Keratinocyte (primary cell): ENCODE measurements around the gene HCRTR2. TPM values are rescaled to one million over a fixed set of nuclear protein-coding genes. Genes with fewer than 3 reads are reported as not detected.

ENCODE experiments used
- DNase-seq: peaks from one replicate; pipeline ENCODE4 v3.0.0-alpha.2; 2011; ENCODE audit warnings: low read depth, missing footprints, low spot score
- FAIRE-seq: peaks from 2 replicates; lab custom pipeline; 2011; peaks lifted over from hg19 to GRCh38; lab: Jason Lieb, UNC
- H2AFZ ChIP-seq: 2 replicates; pipeline ENCODE4 v1.6.0; 2012; ENCODE audit warnings: low read length, control low read depth, inconsistent platforms; ENCODE audit not compliant: control insufficient read depth
- H3K27ac ChIP-seq: 2 replicates; pipeline ENCODE4 v1.5.1; 2011; ENCODE audit warnings: low read length; ENCODE audit not compliant: control insufficient read depth, insufficient read depth
- H3K27me3 ChIP-seq: 3 replicates; pipeline ENCODE4 v1.6.0; 2011; ENCODE audit warnings: low read length; ENCODE audit not compliant: control insufficient read depth, insufficient read depth; ENCODE audit errors: extremely low read depth
- H3K36me3 ChIP-seq, 2 experiments: 2 replicates in 1 of 2; 3 replicates in 1 of 2; pipeline ENCODE4 v1.5.1; 2011; ENCODE audit warnings: low read length in 2 of 2, mild to moderate bottlenecking in 1 of 2; ENCODE audit not compliant: control insufficient read depth in 2 of 2, insufficient read depth in 2 of 2; ENCODE audit errors: extremely low read depth in 1 of 2
- H3K4me1 ChIP-seq: 3 replicates; pipeline ENCODE4 v1.5.1; 2011; ENCODE audit warnings: low read length; ENCODE audit not compliant: control insufficient read depth, insufficient read depth; ENCODE audit errors: extremely low read depth
- H3K4me2 ChIP-seq: 3 replicates; pipeline ENCODE4 v1.6.0; 2011; ENCODE audit warnings: low read depth, low read length; ENCODE audit not compliant: control insufficient read depth, insufficient read depth; ENCODE audit errors: extremely low read depth
- H3K4me3 ChIP-seq, 3 experiments: fragments of 200-600 bp in 1 of 3; sonication (generic) in 1 of 3; 2 replicates in 2 of 3; 3 replicates in 1 of 3; pipeline ENCODE4 v1.5.1; 2011 to 2016; ENCODE audit warnings: low read length in 3 of 3, mild to moderate bottlenecking in 3 of 3, control low read depth in 2 of 3, inconsistent platforms in 1 of 3, low read depth in 1 of 3, mixed read lengths in 1 of 3, mixed run types in 1 of 3, moderate library complexity in 1 of 3; ENCODE audit not compliant: control insufficient read depth in 2 of 3, insufficient read depth in 2 of 3; ENCODE audit errors: extremely low read depth in 1 of 3
- H3K79me2 ChIP-seq: 2 replicates; pipeline ENCODE4 v1.6.0; 2012; ENCODE audit warnings: low read length; ENCODE audit not compliant: control insufficient read depth, insufficient read depth
- H3K9ac ChIP-seq: 3 replicates; pipeline ENCODE4 v1.6.0; 2011; ENCODE audit warnings: low read length; ENCODE audit not compliant: control insufficient read depth, insufficient read depth; ENCODE audit errors: extremely low read depth
- H3K9me1 ChIP-seq: 3 replicates; pipeline ENCODE4 v1.6.0; 2011; ENCODE audit warnings: low read length; ENCODE audit not compliant: control insufficient read depth, insufficient read depth; ENCODE audit errors: extremely low read depth
- H3K9me3 ChIP-seq: 2 replicates; pipeline ENCODE4 v1.5.1; 2012; ENCODE audit warnings: low read depth, low read length; ENCODE audit not compliant: control insufficient read depth
- H4K20me1 ChIP-seq: 3 replicates; pipeline ENCODE4 v1.6.0; 2011; ENCODE audit warnings: low read length; ENCODE audit not compliant: control insufficient read depth, insufficient read depth; ENCODE audit errors: extremely low read depth
- CTCF ChIP-seq, 3 experiments: IDR thresholded peaks in 1 of 3; conservative IDR thresholded peaks in 1 of 3; optimal IDR thresholded peaks in 1 of 3; 2 replicates in 2 of 3; 3 replicates in 1 of 3; pipeline versions ENCODE3 to v1.5.1; 2011; ENCODE audit warnings: low read length in 3 of 3, mild to moderate bottlenecking in 3 of 3, moderate library complexity in 2 of 3, control low read depth in 1 of 3, inconsistent platforms in 1 of 3; ENCODE audit not compliant: insufficient read depth in 2 of 3; ENCODE audit errors: extremely low read depth in 1 of 3
- EZH2 ChIP-seq: IDR thresholded peaks from one replicate; pipeline ENCODE4 v1.6.1; 2012; ENCODE audit warnings: inconsistent platforms, mild to moderate bottlenecking, low read length, moderate library complexity
- dilution Hi-C: fragments of 300-500 bp; cut with MboI; formaldehyde crosslinking; loops from one replicate; pipeline ENCODE4 v1.7.0; 2020; ENCODE audit warnings: low sequenced_read_pairs; ENCODE audit not compliant: extremely low pct_ligation_motif_present
- polyA plus RNA-seq, 5 experiments: library from polyadenylated mRNA; depleted of rRNA in 3 of 5; stranded (reverse) in 3 of 5; stranded (forward) in 1 of 5; unstranded in 1 of 5; fragments of >200 nt; gene quantifications; 1 replicate in 1 of 5; 2 replicates in 3 of 5; 3 replicates in 1 of 5; pipeline versions ENCODE4 v1.2.1 to v1.2.3, GENCODE V29; 2011 to 2012; ENCODE audit warnings: missing spikeins in 2 of 5, low read depth in 1 of 5, low replicate concordance in 1 of 5

Gene HCRTR2
- polyA plus RNA-seq, 1 donor (not counting 4 experiments of a cell fraction or from before 2014, with no cell fraction given): not detected

GRCh38 chr6:55198715-55199114 is 24.4 kb downstream of the HCRTR2 start:
- H3K9me3 ChIP-seq: no peaks in the 10 kb centered on the region
- no peaks in the 10 kb centered on the region for H3K9me1 ChIP-seq
- no peak overlapping the region for H3K4me2 ChIP-seq
- dilution Hi-C loops: no loop called here
- no peak for FAIRE-seq
- H3K36me3 ChIP-seq: no peaks in the 10 kb centered on the region
- H3K4me3 ChIP-seq: no peak overlapping the region
- H2AFZ ChIP-seq: no peak overlapping the region
- H3K27me3 ChIP-seq: no peaks in the 10 kb centered on the region
- no peaks in the 10 kb centered on the region for H4K20me1 ChIP-seq
- no peak overlapping the region for H3K27ac ChIP-seq
- no peak for DNase-seq
- TF ChIP-seq EZH2 (no peak), CTCF (optimal IDR thresholded peaks at IDR 0.05 in 1 of 3, IDR thresholded peaks at IDR 0.05 in 1 of 3, conservative IDR thresholded peaks at IDR 0.05 in 1 of 3; ENCODE audit: extremely low read depth in 1 of 3, insufficient read depth in 2 of 3, low read length in 3 of 3) (no peak)
- no peaks in the 10 kb centered on the region for H3K4me1 ChIP-seq
- no peak overlapping the region for H3K9ac ChIP-seq
- no peaks in the 10 kb centered on the region for H3K79me2 ChIP-seq

GRCh38 chr6:55199239-55199638 is 24.9 kb downstream of the HCRTR2 start:
- no peaks in the 10 kb centered on the region for H3K9me1 ChIP-seq
- H3K27me3 ChIP-seq: no peaks in the 10 kb centered on the region
- TF ChIP-seq CTCF (optimal IDR thresholded peaks at IDR 0.05 in 1 of 3, IDR thresholded peaks at IDR 0.05 in 1 of 3, conservative IDR thresholded peaks at IDR 0.05 in 1 of 3; ENCODE audit: extremely low read depth in 1 of 3, insufficient read depth in 2 of 3, low read length in 3 of 3): no peak
- no peak for TF ChIP-seq EZH2
- H4K20me1 ChIP-seq: no peaks in the 10 kb centered on the region
- DNase-seq (no peak), FAIRE-seq (no peak)
- no peak overlapping the region for H3K27ac ChIP-seq
- no peak overlapping the region for H3K4me2 ChIP-seq
- dilution Hi-C loops: no loop called here
- no peak overlapping the region for H3K4me3 ChIP-seq
- H3K79me2 ChIP-seq: no peaks in the 10 kb centered on the region
- H3K36me3 ChIP-seq: no peaks in the 10 kb centered on the region
- H3K9ac ChIP-seq: no peak overlapping the region
- no peaks in the 10 kb centered on the region for H3K9me3 ChIP-seq
- no peak overlapping the region for H2AFZ ChIP-seq
- H3K4me1 ChIP-seq: no peaks in the 10 kb centered on the region
